Liver (tissue), 3 donors: ENCODE results near the gene IP6K1.

ENCODE experiments used
- EGR1 ChIP-seq, 2 donors: IDR thresholded peaks; 2 replicates each; pipeline ENCODE4 v1.6.1; 2016 to 2018; ENCODE audit warnings: antibody characterized with exemption in 2 of 2, low read depth in 2 of 2
- HNF4A ChIP-seq, 2 donors: conservative IDR thresholded peaks; 2 replicates each; pipeline ENCODE4 v1.6.1; 2016; ENCODE audit warnings: antibody characterized with exemption in 2 of 2, mild to moderate bottlenecking in 2 of 2
- RAD21 ChIP-seq, 2 donors: IDR thresholded peaks; 2 replicates each; pipeline ENCODE4 v1.6.1; 2016; ENCODE audit warnings: antibody characterized with exemption in 2 of 2, mild to moderate bottlenecking in 2 of 2
- YY1 ChIP-seq: IDR thresholded peaks from 2 replicates; pipeline ENCODE4 v1.6.1; 2016; ENCODE audit warnings: antibody characterized with exemption, mild to moderate bottlenecking
- TF ChIP-seq, protein P1 (sequence below): fragments of 150-350 bp; IDR thresholded peaks from 2 replicates; pipeline ENCODE4 v1.5.1; 2017; ENCODE audit warnings: improper control_type of control experiment, low read depth, low read length; ENCODE audit not compliant: missing input control
- TF ChIP-seq, protein P2 (sequence below): IDR thresholded peaks from 2 replicates; pipeline ENCODE4 v1.6.1; 2016; ENCODE audit warnings: antibody characterized with exemption, mild to moderate bottlenecking
- TF ChIP-seq, protein P3 (sequence below): IDR thresholded peaks from 2 replicates; pipeline ENCODE4 v1.6.1; 2016; ENCODE audit warnings: antibody characterized with exemption
- TF ChIP-seq, protein P4 (sequence below): IDR thresholded peaks from 2 replicates; pipeline ENCODE4 v1.6.1; 2016; ENCODE audit warnings: antibody characterized with exemption
- donor health status: healthy.
- donor health status: healthy.

DNA sequence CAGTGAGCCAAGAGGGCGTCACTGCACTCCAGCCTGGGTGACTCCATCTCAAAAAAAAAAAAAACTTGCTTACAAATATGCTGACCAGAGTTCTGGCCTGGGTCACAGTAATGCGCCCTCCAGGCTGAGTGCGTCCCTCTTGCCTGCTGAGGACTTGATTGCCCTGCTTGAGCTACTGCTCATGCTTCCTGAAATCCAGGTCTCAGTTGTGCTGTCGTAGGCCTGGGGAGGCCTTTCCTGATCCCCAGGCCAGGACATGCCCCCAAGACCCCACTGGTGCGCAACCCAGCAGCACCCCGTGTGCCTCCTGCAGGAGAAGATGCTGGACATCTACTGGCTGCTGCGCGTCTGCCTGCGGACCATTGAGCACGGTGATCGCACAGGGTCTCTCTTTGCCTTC lies 74.2 kb downstream of the IP6K1 start:
- TF ChIP-seq RAD21 (IDR thresholded peaks at IDR 0.05) (no peak), YY1 (no peak), HNF4A (conservative IDR thresholded peaks at IDR 0.05) (no peak), EGR1 (IDR thresholded peaks at IDR 0.05; ENCODE audit: low read depth in 2 of 2) (no peak)
- TF ChIP-seq, protein P1, sequence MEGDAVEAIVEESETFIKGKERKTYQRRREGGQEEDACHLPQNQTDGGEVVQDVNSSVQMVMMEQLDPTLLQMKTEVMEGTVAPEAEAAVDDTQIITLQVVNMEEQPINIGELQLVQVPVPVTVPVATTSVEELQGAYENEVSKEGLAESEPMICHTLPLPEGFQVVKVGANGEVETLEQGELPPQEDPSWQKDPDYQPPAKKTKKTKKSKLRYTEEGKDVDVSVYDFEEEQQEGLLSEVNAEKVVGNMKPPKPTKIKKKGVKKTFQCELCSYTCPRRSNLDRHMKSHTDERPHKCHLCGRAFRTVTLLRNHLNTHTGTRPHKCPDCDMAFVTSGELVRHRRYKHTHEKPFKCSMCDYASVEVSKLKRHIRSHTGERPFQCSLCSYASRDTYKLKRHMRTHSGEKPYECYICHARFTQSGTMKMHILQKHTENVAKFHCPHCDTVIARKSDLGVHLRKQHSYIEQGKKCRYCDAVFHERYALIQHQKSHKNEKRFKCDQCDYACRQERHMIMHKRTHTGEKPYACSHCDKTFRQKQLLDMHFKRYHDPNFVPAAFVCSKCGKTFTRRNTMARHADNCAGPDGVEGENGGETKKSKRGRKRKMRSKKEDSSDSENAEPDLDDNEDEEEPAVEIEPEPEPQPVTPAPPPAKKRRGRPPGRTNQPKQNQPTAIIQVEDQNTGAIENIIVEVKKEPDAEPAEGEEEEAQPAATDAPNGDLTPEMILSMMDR: no peak
- TF ChIP-seq, protein P2, sequence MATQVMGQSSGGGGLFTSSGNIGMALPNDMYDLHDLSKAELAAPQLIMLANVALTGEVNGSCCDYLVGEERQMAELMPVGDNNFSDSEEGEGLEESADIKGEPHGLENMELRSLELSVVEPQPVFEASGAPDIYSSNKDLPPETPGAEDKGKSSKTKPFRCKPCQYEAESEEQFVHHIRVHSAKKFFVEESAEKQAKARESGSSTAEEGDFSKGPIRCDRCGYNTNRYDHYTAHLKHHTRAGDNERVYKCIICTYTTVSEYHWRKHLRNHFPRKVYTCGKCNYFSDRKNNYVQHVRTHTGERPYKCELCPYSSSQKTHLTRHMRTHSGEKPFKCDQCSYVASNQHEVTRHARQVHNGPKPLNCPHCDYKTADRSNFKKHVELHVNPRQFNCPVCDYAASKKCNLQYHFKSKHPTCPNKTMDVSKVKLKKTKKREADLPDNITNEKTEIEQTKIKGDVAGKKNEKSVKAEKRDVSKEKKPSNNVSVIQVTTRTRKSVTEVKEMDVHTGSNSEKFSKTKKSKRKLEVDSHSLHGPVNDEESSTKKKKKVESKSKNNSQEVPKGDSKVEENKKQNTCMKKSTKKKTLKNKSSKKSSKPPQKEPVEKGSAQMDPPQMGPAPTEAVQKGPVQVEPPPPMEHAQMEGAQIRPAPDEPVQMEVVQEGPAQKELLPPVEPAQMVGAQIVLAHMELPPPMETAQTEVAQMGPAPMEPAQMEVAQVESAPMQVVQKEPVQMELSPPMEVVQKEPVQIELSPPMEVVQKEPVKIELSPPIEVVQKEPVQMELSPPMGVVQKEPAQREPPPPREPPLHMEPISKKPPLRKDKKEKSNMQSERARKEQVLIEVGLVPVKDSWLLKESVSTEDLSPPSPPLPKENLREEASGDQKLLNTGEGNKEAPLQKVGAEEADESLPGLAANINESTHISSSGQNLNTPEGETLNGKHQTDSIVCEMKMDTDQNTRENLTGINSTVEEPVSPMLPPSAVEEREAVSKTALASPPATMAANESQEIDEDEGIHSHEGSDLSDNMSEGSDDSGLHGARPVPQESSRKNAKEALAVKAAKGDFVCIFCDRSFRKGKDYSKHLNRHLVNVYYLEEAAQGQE: no peak
- TF ChIP-seq, protein P3, sequence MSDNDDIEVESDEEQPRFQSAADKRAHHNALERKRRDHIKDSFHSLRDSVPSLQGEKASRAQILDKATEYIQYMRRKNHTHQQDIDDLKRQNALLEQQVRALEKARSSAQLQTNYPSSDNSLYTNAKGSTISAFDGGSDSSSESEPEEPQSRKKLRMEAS: no peak
- TF ChIP-seq, protein P4, sequence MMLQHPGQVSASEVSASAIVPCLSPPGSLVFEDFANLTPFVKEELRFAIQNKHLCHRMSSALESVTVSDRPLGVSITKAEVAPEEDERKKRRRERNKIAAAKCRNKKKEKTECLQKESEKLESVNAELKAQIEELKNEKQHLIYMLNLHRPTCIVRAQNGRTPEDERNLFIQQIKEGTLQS: no peak
